Lower leg skin (tissue), 3 donors: ENCODE results near the gene SLC22A14.

Source experiments
- CTCF ChIP-seq, 3 donors: fragments of 450-650 bp; IDR thresholded peaks; one replicate each; pipeline ENCODE4 v1.5.1; 2016; ENCODE audit warnings: antibody characterized with exemption in 3 of 3, mild to moderate bottlenecking in 3 of 3, moderate library complexity in 2 of 3
- POLR2A ChIP-seq, 2 donors: fragments of 450-650 bp; IDR thresholded peaks; one replicate each; pipeline ENCODE4 v1.6.1; 2016 to 2017; ENCODE audit warnings: antibody characterized with exemption in 2 of 2, mild to moderate bottlenecking in 1 of 2, moderate library complexity in 1 of 2

GRCh38 chr3:38335263-38335662, 53.2 kb downstream of the SLC22A14 start:
- TF ChIP-seq CTCF (IDR thresholded peaks at IDR 0.05) = no peak
- no peak for TF ChIP-seq POLR2A (IDR thresholded peaks at IDR 0.05)
